HepG2 (cell line): Measurements from ENCODE around the gene HAT1. TPM values are rescaled to one million over a fixed set of nuclear protein-coding genes. Genes with fewer than 3 reads are reported as not detected.

Source experiments
- BCLAF1 ChIP-seq: fragments of 450-650 bp; IDR thresholded peaks from 2 replicates; pipeline ENCODE4 v1.6.1; 2017; ENCODE audit warnings: mild to moderate bottlenecking
- CBX5 ChIP-seq: sonication (generic); formaldehyde crosslinking; IDR thresholded peaks from 2 replicates; pipeline ENCODE4 v1.4.0; 2020; ENCODE audit warnings: missing genetic modification reagents, borderline replicate concordance
- DBP ChIP-seq: sonication (generic); formaldehyde crosslinking; IDR thresholded peaks from 2 replicates; pipeline ENCODE4 v1.4.0; 2020; ENCODE audit warnings: missing genetic modification reagents; ENCODE audit errors: not compliant biosample characterization
- FUBP1 ChIP-seq: sonication (generic); formaldehyde crosslinking; IDR thresholded peaks from 2 replicates; pipeline ENCODE4 v1.5.1; 2020; ENCODE audit warnings: missing genetic modification reagents, mild to moderate bottlenecking, borderline replicate concordance
- HMGXB4 ChIP-seq, 2 experiments: sonication (generic) in 1 of 2; formaldehyde crosslinking in 1 of 2; IDR thresholded peaks; 2 replicates each; pipeline versions ENCODE4 v1.4.0 to v1.6.1; 2018 to 2020; ENCODE audit warnings: missing genetic modification reagents in 2 of 2, borderline replicate concordance in 1 of 2, low read depth in 1 of 2, mild to moderate bottlenecking in 1 of 2, missing biosample characterization in 1 of 2
- KDM5A ChIP-seq: fragments of 200-600 bp; sonication (generic); IDR thresholded peaks from 2 replicates; pipeline ENCODE4 v1.7.0; 2018; ENCODE audit warnings: antibody characterized with exemption, mild to moderate bottlenecking, low read length, borderline replicate concordance
- NFKBIZ ChIP-seq: IDR thresholded peaks from 2 replicates; pipeline ENCODE4 v1.6.1; 2018; ENCODE audit warnings: missing genetic modification reagents, missing compliant biosample characterization
- NR2F2 ChIP-seq: IDR thresholded peaks from 2 replicates; pipeline ENCODE4 v1.6.1; 2012; ENCODE audit warnings: low read depth, inconsistent platforms, borderline replicate concordance
- PITX1 ChIP-seq: sonication (generic); formaldehyde crosslinking; IDR thresholded peaks from 2 replicates; pipeline ENCODE4 v1.5.1; 2020; ENCODE audit warnings: mild to moderate bottlenecking, missing genetic modification reagents
- SPEN ChIP-seq: sonication (generic); formaldehyde crosslinking; IDR thresholded peaks from 2 replicates; pipeline ENCODE4 v1.5.1; 2020; ENCODE audit warnings: low read depth, mild to moderate bottlenecking, missing genetic modification reagents
- SSRP1 ChIP-seq: IDR thresholded peaks from 2 replicates; pipeline ENCODE4 v1.6.1; 2016; ENCODE audit warnings: control low read depth
- ZBTB20 ChIP-seq: sonication (generic); formaldehyde crosslinking; IDR thresholded peaks from 2 replicates; pipeline ENCODE4 v1.8.1; 2023; ENCODE audit warnings: missing genetic modification reagents, low read depth, mild to moderate bottlenecking, borderline replicate concordance
- ZMAT3 ChIP-seq: sonication (generic); formaldehyde crosslinking; conservative IDR thresholded peaks from 2 replicates; pipeline ENCODE4 v1.7.0; 2021; ENCODE audit warnings: missing genetic modification reagents
- ZNF362 ChIP-seq: sonication (generic); formaldehyde crosslinking; IDR thresholded peaks from 2 replicates; pipeline ENCODE4 v1.4.0; 2020; ENCODE audit warnings: missing genetic modification reagents, mild to moderate bottlenecking, borderline replicate concordance
- ZNF678 ChIP-seq: sonication (generic); formaldehyde crosslinking; IDR thresholded peaks from 2 replicates; pipeline ENCODE4 v1.4.0; 2020; ENCODE audit warnings: mild to moderate bottlenecking, missing genetic modification reagents
- ZNF878 ChIP-seq: sonication (generic); formaldehyde crosslinking; IDR thresholded peaks from 2 replicates; pipeline ENCODE4 v1.8.1; 2023; ENCODE audit warnings: mild to moderate bottlenecking, missing genetic modification reagents, moderate library complexity
- ZNF879 ChIP-seq: sonication (generic); formaldehyde crosslinking; IDR thresholded peaks from 2 replicates; pipeline ENCODE4 v1.8.1; 2023; ENCODE audit warnings: missing genetic modification reagents
- polyA plus RNA-seq, 8 experiments: library from polyadenylated mRNA; depleted of rRNA in 3 of 8; stranded (reverse) in 7 of 8; unstranded in 1 of 8; fragments of >200 nt; fragmentation: Illumina TruSeq in 4 of 8; extraction: Trizol in 4 of 8; gene quantifications; 2 replicates each; pipeline versions ENCODE4 v1.2.1 to v1.2.3, GENCODE V29; 2011 to 2016; ENCODE audit warnings: low read depth in 4 of 8, missing spikeins in 1 of 8, mixed read lengths in 1 of 8; ENCODE audit not compliant: insufficient read depth in 1 of 8
- total RNA-seq, 5 experiments: library from RNA; depleted of rRNA; stranded (reverse); fragments of >200 nt; fragmentation: Illumina TruSeq; extraction: Trizol; gene quantifications; 2 replicates each; pipeline ENCODE4 v1.2.3, GENCODE V29; 2016; ENCODE audit warnings: low read depth in 1 of 5

HAT1 gene
- total and polyA plus RNA-seq, 2 of the 13 experiments (the other 11 are each of a cell fraction or from before 2014, with no cell fraction given), result 45.4 to 119 TPM

- TF ChIP-seq BCLAF1 (no peak), NFKBIZ (no peak), NR2F2 (0 out of 2 replicates have a peak, but pooled peaks have one; percentile 2), ZMAT3 (0 out of 2 replicates have a peak, but pooled peaks have one; percentile 12), ZBTB20 (CRISPR knock-in tag) (no peak), DBP (CRISPR knock-in tag) (no peak), CBX5 (CRISPR knock-in tag) (no peak), FUBP1 (0 out of 2 replicates have a peak, but pooled peaks have one; percentile 11), KDM5A (no peak), HMGXB4 (CRISPR knock-in tag; IDR thresholded peaks at IDR 0.05; ENCODE audit: borderline replicate concordance in 1 of 2, low read depth in 1 of 2) (no peak), ZNF678 (CRISPR knock-in tag) (no peak), SSRP1 (CRISPR knock-in tag) (no peak), ZNF362 (CRISPR knock-in tag) (no peak), ZNF878 (no peak), ZNF879 (no peak), SPEN (CRISPR knock-in tag) (no peak), PITX1 (CRISPR knock-in tag) (no peak)
Measured at GRCh38 chr2:171921970-171922229, 361 bp upstream of the HAT1 start (continued).
